ENCODE results near the gene NRBF2. TPM values are rescaled to one million over a fixed set of nuclear protein-coding genes. Genes with fewer than 3 reads are reported as not detected.

NRBF2 gene
- total RNA-seq, 1 experiment from 2014 or later = 24.9 TPM

DNA sequence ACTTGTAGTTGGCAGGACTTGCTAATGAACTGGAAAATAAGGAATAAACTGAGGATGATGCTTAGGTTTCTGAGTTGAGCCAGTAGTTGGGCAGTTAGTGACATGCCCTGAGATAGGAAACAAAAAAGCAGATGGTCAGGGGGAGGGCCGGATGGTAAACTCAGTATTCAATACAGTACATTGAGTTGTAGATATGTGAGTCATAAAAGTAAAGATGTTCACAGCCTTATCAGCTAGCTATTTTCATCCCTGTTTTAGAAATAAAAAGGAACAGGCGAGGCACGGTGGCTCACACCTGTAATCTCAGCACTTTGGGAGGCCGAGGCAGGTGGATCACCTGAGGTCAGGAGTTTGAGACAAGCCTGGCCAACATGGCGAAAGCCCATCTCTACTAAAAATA lies 22.2 kb upstream of the NRBF2 start:
- Mint-ChIP-seq H3K36me3 (ENCODE audit: insufficient read depth, unreplicated experiment) (no peaks in the 10 kb centered on the region), H3K4me1 (ENCODE audit: low read depth, unreplicated experiment) (peaks cover 7% of the 10 kb centered on the region), H3K9me3 (ENCODE audit: low read depth, unreplicated experiment) (no peaks in the 10 kb centered on the region), H3K27me3 (ENCODE audit: unreplicated experiment) (no peaks in the 10 kb centered on the region), H3K27ac (ENCODE audit: unreplicated experiment) (no peak overlapping the region), H3K4me3 (ENCODE audit: low read depth, unreplicated experiment) (no peak overlapping the region)
- intact Hi-C loops (cut with micrococcal nuclease; ENCODE audit: unreplicated experiment) = no loop called here
- no peak for TF ChIP-seq CTCF (IDR thresholded peaks at IDR 0.05; ENCODE audit: unreplicated experiment)
- BruUV-seq (replicated peaks) = no TSS peak
- DNase-seq = no peak
- CTCF ChIA-PET = interaction anchor here (0.6 kb wide), 1 partner anchor 56 kb away, joined by 3 read pairs; no protein-coding TSS in a partner anchor

DNA sequence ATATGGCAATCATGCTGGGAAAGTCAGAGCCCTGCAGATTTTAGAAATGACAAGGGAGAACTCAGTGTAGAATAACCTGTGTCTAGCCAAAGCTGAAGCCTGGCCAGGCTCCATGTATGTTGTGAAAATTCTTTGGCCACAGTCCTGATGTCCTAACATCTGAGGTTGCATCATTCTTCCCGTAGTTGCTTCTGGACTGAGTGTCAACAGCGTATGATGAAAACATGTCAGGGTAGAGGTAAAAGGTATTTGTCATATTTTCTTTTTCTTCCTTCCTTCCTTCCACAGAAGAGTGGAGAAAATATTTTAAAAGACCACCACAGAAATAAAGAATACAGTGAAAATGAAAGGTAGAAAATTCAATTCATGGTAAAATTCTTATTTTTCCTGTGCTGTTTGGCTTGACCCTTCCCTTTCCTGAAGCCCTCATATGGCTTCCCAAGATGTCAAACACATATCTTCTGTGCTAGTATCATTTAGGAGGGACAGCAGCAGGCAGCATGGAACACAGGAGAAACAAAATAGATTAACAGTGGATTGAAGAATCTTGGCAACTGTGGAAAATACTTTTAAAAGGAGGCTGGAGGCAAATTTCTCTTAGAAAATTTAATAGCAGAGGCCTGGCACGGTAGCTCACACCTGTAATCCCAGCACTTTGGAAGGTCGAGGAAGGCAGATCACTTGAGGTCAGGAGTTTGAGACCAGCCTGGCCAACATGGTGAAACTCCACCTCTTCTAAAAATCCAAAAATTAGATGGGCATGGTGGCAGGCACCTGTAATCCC lies 18.9 kb upstream of the NRBF2 start:
- CTCF ChIA-PET = no interaction called here
- TF ChIP-seq CTCF (IDR thresholded peaks at IDR 0.05; ENCODE audit: unreplicated experiment) = no peak
- H3K4me1 Mint-ChIP-seq (ENCODE audit: low read depth, unreplicated experiment) = no peaks in the 10 kb centered on the region
- H3K27ac Mint-ChIP-seq (ENCODE audit: unreplicated experiment) = peak overlapping the region; percentile 78
- intact Hi-C loops (cut with micrococcal nuclease; ENCODE audit: unreplicated experiment) = no loop called here
- no peaks in the 10 kb centered on the region for H3K27me3 Mint-ChIP-seq (ENCODE audit: unreplicated experiment)
- no peaks in the 10 kb centered on the region for H3K9me3 Mint-ChIP-seq (ENCODE audit: low read depth, unreplicated experiment)
- H3K36me3 Mint-ChIP-seq (ENCODE audit: insufficient read depth, unreplicated experiment) = no peaks in the 10 kb centered on the region
- no peak overlapping the region for H3K4me3 Mint-ChIP-seq (ENCODE audit: low read depth, unreplicated experiment)
- no TSS peak for BruUV-seq (replicated peaks)
- peak; percentile 22 for DNase-seq

DNA sequence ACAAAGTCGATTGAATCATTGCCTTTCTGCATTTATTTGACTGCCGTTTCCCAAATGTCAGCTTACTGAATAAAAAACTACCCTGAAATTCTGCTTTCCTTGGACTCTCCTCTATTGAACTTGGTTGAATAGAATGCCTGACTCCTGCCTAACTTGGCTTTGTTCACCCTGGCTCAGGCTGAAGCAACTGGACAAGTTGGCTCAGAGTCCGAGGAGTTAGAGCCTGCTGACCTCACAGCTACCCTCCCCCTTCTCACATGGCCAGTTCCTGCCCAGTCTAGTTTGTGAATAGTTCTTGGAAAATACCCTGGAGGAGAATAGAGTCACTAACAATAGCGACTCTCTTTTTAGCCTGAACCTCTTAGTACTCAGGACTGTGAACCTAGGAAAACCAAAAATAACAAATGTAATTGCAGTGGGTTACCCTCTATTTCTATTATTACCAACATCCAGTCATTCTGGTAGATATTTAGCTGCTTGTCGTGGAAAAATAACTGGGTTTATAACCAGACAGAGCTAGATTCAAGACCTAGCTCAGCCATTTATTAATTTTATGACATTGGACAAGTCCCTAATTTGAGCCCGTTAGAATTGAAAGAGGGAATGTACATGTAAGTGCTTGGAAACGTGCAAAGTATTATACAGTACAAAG lies 17.3 kb upstream of the NRBF2 start:
- no peak overlapping the region for H3K4me3 Mint-ChIP-seq (ENCODE audit: low read depth, unreplicated experiment)
- BruUV-seq (replicated peaks) = no TSS peak
- intact Hi-C loops (cut with micrococcal nuclease; ENCODE audit: unreplicated experiment) = no loop called here
- H3K9me3 Mint-ChIP-seq (ENCODE audit: low read depth, unreplicated experiment) = no peaks in the 10 kb centered on the region
- no peaks in the 10 kb centered on the region for H3K36me3 Mint-ChIP-seq (ENCODE audit: insufficient read depth, unreplicated experiment)
- TF ChIP-seq CTCF (IDR thresholded peaks at IDR 0.05; ENCODE audit: unreplicated experiment) = no peak
- CTCF ChIA-PET = no interaction called here
- no peak overlapping the region for H3K27ac Mint-ChIP-seq (ENCODE audit: unreplicated experiment)
- no peaks in the 10 kb centered on the region for H3K27me3 Mint-ChIP-seq (ENCODE audit: unreplicated experiment)
- DNase-seq = peak; percentile 10
- no peaks in the 10 kb centered on the region for H3K4me1 Mint-ChIP-seq (ENCODE audit: low read depth, unreplicated experiment)

DNA sequence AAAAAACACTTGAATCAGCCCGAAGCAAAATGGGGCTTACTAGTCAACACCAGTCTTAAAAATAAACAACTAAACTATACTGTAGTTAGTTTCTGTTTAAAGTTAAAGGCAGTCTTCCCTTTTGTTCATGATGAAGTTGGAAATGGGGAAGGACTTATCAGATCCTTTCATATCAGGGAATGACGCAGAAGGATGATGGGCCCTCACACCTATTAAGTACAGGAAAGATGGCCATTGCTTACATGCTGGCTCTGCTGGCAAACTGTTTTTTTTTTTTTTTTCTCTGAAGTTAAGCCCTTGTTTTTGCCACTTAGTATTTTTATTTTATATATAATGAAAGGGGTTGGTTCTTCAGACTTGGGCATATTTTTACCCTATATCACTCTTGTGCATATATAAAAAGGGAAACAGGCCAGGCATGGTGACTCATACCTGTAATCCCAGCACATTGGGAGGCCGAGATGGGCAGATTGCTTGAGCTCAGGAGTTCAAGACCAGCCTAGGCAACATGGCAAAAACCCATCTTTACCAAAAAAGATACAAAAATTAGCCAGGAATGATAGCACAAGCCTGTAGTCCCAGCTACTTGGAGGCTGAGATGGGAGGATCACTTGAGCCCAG lies 16.6 kb upstream of the NRBF2 start:
- CTCF ChIA-PET = no interaction called here
- intact Hi-C loops (cut with micrococcal nuclease; ENCODE audit: unreplicated experiment) = no loop called here
- no peak for DNase-seq
- Mint-ChIP-seq H3K27ac (ENCODE audit: unreplicated experiment) (no peak overlapping the region), H3K27me3 (ENCODE audit: unreplicated experiment) (no peaks in the 10 kb centered on the region), H3K4me1 (ENCODE audit: low read depth, unreplicated experiment) (no peaks in the 10 kb centered on the region), H3K9me3 (ENCODE audit: low read depth, unreplicated experiment) (no peaks in the 10 kb centered on the region), H3K36me3 (ENCODE audit: insufficient read depth, unreplicated experiment) (no peaks in the 10 kb centered on the region), H3K4me3 (ENCODE audit: low read depth, unreplicated experiment) (no peak overlapping the region)
- BruUV-seq (replicated peaks) = no TSS peak
- TF ChIP-seq CTCF (IDR thresholded peaks at IDR 0.05; ENCODE audit: unreplicated experiment) = no peak

Measured in Calu3 (cell line).